OCI-LY7 (cell line): ENCODE data around the gene PHB1. TPM values are rescaled to one million over a fixed set of nuclear protein-coding genes. Genes with fewer than 3 reads are reported as not detected.

Experiments used
- BruUV-seq: library from RNA; stranded (reverse); fragments of 400-500 nt; replicated peaks from 2 replicates; lab custom pipeline; 2021; lab: Mats Ljungman, UMichigan
- CTCF ChIA-PET: fragments of 300-600 bp; sonication (Branson Sonifier 250); formaldehyde crosslinking; loops from one replicate; lab custom pipeline; 2022; ENCODE audit warnings: antibody characterized with exemption; ENCODE audit not compliant: unreplicated experiment; lab: Charles Lee
- POLR2A ChIA-PET: fragments of 300-600 bp; sonication (Branson Sonifier 250); formaldehyde crosslinking; loops from one replicate; lab custom pipeline; 2022; ENCODE audit warnings: antibody characterized with exemption; lab: Charles Lee
- DNase-seq: peaks from one replicate; pipeline ENCODE4 v3.0.0-alpha.2; 2015; ENCODE audit warnings: low spot score
- H2AFZ ChIP-seq: fragments of 200-600 bp; sonication (generic), shearing (Covaris generic); 2 replicates; pipeline ENCODE4 v1.6.1; 2014; ENCODE audit warnings: mild to moderate bottlenecking, antibody characterized with exemption, low read length, moderate library complexity
- H3K27ac ChIP-seq: fragments of 200-600 bp; sonication (generic); 2 replicates; pipeline ENCODE4 v1.5.1; 2014; ENCODE audit warnings: mixed run types, low read depth, mild to moderate bottlenecking, moderate library complexity, low read length, inconsistent platforms; ENCODE audit not compliant: poor library complexity, severe bottlenecking
- H3K36me3 ChIP-seq: fragments of 200-600 bp; sonication (generic); 2 replicates; pipeline ENCODE4 v1.6.1; 2014; ENCODE audit warnings: mild to moderate bottlenecking, antibody characterized with exemption, low read length, moderate library complexity, mixed read lengths; ENCODE audit not compliant: insufficient read depth
- H3K4me1 ChIP-seq: fragments of 200-600 bp; sonication (generic); 2 replicates; pipeline ENCODE4 v1.5.1; 2014; ENCODE audit warnings: mild to moderate bottlenecking, low read length; ENCODE audit not compliant: insufficient read depth, poor library complexity, severe bottlenecking
- H3K4me2 ChIP-seq: fragments of 200-600 bp; sonication (generic); 2 replicates; pipeline ENCODE4 v1.6.1; 2014; ENCODE audit warnings: mild to moderate bottlenecking, low read length
- H3K4me3 ChIP-seq: fragments of 200-600 bp; sonication (generic); 2 replicates; pipeline ENCODE4 v1.5.1; 2014; ENCODE audit warnings: mild to moderate bottlenecking, low read depth, low read length; ENCODE audit not compliant: poor library complexity, severe bottlenecking
- H3K79me2 ChIP-seq: fragments of 200-600 bp; sonication (generic); 2 replicates; pipeline ENCODE4 v1.6.1; 2016; ENCODE audit warnings: low read depth, mild to moderate bottlenecking, low read length, moderate library complexity, mixed read lengths; ENCODE audit not compliant: insufficient read depth
- H3K9me2 ChIP-seq: fragments of 200-600 bp; sonication (generic); 2 replicates; pipeline ENCODE4 v1.6.1; 2016; ENCODE audit warnings: mild to moderate bottlenecking, low read length, mixed read lengths; ENCODE audit not compliant: insufficient read depth
- H3K9me3 ChIP-seq: fragments of 200-600 bp; sonication (generic); 2 replicates; pipeline ENCODE4 v1.6.1; 2014; ENCODE audit warnings: mild to moderate bottlenecking, mixed run types, low read length, mixed read lengths
- H4K20me1 ChIP-seq: fragments of 200-600 bp; sonication (generic); 2 replicates; pipeline ENCODE4 v1.6.1; 2014; ENCODE audit warnings: mild to moderate bottlenecking, antibody characterized with exemption, low read length, moderate library complexity, mixed read lengths; ENCODE audit not compliant: insufficient read depth
- EZH2phosphoT487 ChIP-seq: fragments of 200-600 bp; sonication (generic); IDR thresholded peaks from 2 replicates; pipeline ENCODE4 v1.6.1; 2018; ENCODE audit warnings: low read depth, borderline replicate concordance, mild to moderate bottlenecking, mixed run types, antibody characterized with exemption, low read length, moderate library complexity, mixed read lengths
- intact Hi-C: fragments of 100-400 bp; cut with micrococcal nuclease; formaldehyde crosslinking; loops from one replicate; pipeline ENCODE4 v1.10.0; 2022; ENCODE audit not compliant: unreplicated experiment
- total RNA-seq, 2 experiments: library from RNA; depleted of rRNA in 1 of 2; stranded (reverse); fragments of >200 nt in 1 of 2; shearing (Covaris generic) in 1 of 2; gene quantifications; 2 replicates each; pipeline ENCODE4 v1.2.3, GENCODE V29; 2014 to 2022
- TF ChIP-seq, protein P1 (sequence below): fragments of 200-600 bp; sonication (generic); conservative IDR thresholded peaks from 2 replicates; pipeline ENCODE4 v1.5.1; 2014; ENCODE audit warnings: mild to moderate bottlenecking, antibody characterized with exemption, low read length, moderate library complexity, mixed read lengths

PHB1 gene
- total RNA-seq, 2 experiments from 2014 or later = 137 to 217 TPM

DNA sequence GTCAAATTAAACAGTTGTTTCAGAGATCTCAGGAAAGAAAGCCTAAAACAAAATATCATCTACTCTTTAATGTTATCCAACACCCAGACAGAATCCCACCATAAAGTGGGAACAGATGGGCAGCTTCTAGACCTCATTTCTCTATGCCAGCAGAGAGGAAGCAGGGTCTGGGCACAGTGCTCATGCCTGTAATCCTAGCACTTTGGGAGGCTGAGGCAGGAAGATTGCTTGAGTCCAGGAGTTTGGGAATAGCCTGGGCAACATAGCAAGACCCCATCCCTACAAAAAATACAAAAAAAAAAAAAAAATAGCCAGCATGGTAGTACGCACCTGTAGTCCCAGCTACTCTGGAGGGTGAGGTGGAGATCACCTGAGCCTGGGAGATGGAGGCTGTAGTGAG is 39.1 kb downstream of the PHB1 start:
- Histone ChIP-seq H3K4me1 (no peaks in the 10 kb centered on the region), H3K4me2 (no peak overlapping the region), H3K79me2 (no peaks in the 10 kb centered on the region), H3K27ac (no peak overlapping the region), H3K9me2 (no peaks in the 10 kb centered on the region), H4K20me1 (no peaks in the 10 kb centered on the region), H2AFZ (no peak overlapping the region), H3K36me3 (no peaks in the 10 kb centered on the region), H3K9me3 (no peaks in the 10 kb centered on the region), H3K4me3 (no peak overlapping the region)
- CTCF ChIA-PET = no interaction called here
- no TSS peak for BruUV-seq
- intact Hi-C loops = no loop called here
- POLR2A ChIA-PET = interaction anchor here (1.0 kb wide), 1 partner anchor 11 kb away, joined by 3 read pairs; no protein-coding TSS in a partner anchor
- DNase-seq = no peak
- no peak for TF ChIP-seq EZH2phosphoT487
- TF ChIP-seq, protein P1, sequence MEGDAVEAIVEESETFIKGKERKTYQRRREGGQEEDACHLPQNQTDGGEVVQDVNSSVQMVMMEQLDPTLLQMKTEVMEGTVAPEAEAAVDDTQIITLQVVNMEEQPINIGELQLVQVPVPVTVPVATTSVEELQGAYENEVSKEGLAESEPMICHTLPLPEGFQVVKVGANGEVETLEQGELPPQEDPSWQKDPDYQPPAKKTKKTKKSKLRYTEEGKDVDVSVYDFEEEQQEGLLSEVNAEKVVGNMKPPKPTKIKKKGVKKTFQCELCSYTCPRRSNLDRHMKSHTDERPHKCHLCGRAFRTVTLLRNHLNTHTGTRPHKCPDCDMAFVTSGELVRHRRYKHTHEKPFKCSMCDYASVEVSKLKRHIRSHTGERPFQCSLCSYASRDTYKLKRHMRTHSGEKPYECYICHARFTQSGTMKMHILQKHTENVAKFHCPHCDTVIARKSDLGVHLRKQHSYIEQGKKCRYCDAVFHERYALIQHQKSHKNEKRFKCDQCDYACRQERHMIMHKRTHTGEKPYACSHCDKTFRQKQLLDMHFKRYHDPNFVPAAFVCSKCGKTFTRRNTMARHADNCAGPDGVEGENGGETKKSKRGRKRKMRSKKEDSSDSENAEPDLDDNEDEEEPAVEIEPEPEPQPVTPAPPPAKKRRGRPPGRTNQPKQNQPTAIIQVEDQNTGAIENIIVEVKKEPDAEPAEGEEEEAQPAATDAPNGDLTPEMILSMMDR = no peak

DNA sequence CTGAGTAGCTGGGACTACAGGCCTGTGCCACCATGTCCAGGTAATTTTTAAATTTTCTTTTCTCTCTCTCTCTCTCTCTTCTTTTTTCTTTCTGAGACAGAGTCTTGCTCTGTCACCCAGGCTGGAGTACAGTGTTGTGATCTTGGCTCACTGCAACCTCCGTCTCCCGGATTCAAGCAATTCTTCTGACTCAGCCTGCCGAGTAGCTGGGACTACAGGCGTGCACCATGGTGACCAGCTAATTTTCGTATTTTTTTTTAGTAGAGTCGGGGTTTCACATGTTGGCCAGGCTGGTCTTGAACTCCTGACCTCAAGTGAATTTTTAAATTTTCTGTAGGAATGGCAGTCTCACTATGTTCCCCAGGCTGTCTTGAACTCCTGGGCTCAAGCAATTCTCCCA is 41.6 kb downstream of the PHB1 start:
- H3K4me2 ChIP-seq = no peak overlapping the region
- H3K27ac ChIP-seq = no peak overlapping the region
- intact Hi-C loops = no loop called here
- no peaks in the 10 kb centered on the region for H3K4me1 ChIP-seq
- H2AFZ ChIP-seq = no peak overlapping the region
- ChIA-PET CTCF (no interaction called here), POLR2A (interaction anchor here (0.6 to 0.9 kb wide), 2 partner anchors 15 to 36 kb away, joined by 3 to 4 read pairs; no protein-coding TSS in a partner anchor)
- H3K9me2 ChIP-seq = no peaks in the 10 kb centered on the region
- H3K79me2 ChIP-seq = no peaks in the 10 kb centered on the region
- no peak for TF ChIP-seq EZH2phosphoT487
- TF ChIP-seq, protein P1 = no peak
- no peak for DNase-seq
- no peak overlapping the region for H3K4me3 ChIP-seq
- no peaks in the 10 kb centered on the region for H3K36me3 ChIP-seq
- H3K9me3 ChIP-seq = no peaks in the 10 kb centered on the region
- BruUV-seq = no TSS peak
- no peaks in the 10 kb centered on the region for H4K20me1 ChIP-seq

DNA sequence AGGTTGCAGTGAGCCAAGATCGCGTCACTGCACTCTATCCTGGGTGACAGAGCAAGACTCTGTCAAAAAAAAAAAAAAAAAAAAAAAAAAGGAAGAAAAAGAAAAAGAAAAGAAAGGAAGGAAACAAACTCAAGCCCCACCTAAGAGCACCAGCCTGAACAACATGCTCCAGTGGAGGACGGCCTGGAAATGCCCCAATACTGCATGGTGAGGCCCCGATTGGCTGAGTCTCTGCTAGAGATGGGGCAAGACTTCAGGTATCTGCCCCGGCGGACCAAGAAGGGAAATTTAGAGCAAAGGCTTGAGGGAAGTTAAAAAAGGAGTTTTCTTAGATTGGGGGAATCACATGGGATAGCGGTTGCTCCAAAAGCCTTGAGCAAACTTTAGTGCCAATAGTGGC is 42.3 kb downstream of the PHB1 start:
- Histone ChIP-seq H3K4me1 (no peaks in the 10 kb centered on the region), H3K27ac (no peak overlapping the region), H3K36me3 (no peaks in the 10 kb centered on the region), H3K4me2 (no peak overlapping the region), H3K79me2 (no peaks in the 10 kb centered on the region), H3K9me3 (no peaks in the 10 kb centered on the region), H4K20me1 (no peaks in the 10 kb centered on the region), H3K9me2 (no peaks in the 10 kb centered on the region), H3K4me3 (no peak overlapping the region), H2AFZ (no peak overlapping the region)
- intact Hi-C loops = no loop called here
- POLR2A ChIA-PET = no interaction called here
- TF ChIP-seq EZH2phosphoT487 = no peak
- TF ChIP-seq, protein P1 = no peak
- CTCF ChIA-PET = no interaction called here
- no TSS peak for BruUV-seq
- no peak for DNase-seq
